GM12892 (cell line): ENCODE results near the gene CCDC27.

ENCODE experiments used
- DNase-seq: peaks from one replicate; pipeline ENCODE4 v3.0.0; 2011; ENCODE audit not compliant: insufficient read length
- FAIRE-seq: peaks from 2 replicates; lab custom pipeline; 2011; peaks lifted over from hg19 to GRCh38; lab: Jason Lieb, UNC
- POLR2A ChIP-seq: IDR thresholded peaks from 2 replicates; pipeline ENCODE4 v1.6.1; 2011; ENCODE audit warnings: low read depth, low read length, control low read depth
- POLR2AphosphoS5 ChIP-seq: IDR thresholded peaks from 2 replicates; pipeline ENCODE4 v1.6.1; 2011; ENCODE audit warnings: low read depth, low read length, control low read depth
- TAF1 ChIP-seq: IDR thresholded peaks from 2 replicates; pipeline ENCODE4 v1.6.1; 2011; ENCODE audit warnings: low read depth, mild to moderate bottlenecking, control low read depth, low read length, borderline replicate concordance

Gene CCDC27

DNA sequence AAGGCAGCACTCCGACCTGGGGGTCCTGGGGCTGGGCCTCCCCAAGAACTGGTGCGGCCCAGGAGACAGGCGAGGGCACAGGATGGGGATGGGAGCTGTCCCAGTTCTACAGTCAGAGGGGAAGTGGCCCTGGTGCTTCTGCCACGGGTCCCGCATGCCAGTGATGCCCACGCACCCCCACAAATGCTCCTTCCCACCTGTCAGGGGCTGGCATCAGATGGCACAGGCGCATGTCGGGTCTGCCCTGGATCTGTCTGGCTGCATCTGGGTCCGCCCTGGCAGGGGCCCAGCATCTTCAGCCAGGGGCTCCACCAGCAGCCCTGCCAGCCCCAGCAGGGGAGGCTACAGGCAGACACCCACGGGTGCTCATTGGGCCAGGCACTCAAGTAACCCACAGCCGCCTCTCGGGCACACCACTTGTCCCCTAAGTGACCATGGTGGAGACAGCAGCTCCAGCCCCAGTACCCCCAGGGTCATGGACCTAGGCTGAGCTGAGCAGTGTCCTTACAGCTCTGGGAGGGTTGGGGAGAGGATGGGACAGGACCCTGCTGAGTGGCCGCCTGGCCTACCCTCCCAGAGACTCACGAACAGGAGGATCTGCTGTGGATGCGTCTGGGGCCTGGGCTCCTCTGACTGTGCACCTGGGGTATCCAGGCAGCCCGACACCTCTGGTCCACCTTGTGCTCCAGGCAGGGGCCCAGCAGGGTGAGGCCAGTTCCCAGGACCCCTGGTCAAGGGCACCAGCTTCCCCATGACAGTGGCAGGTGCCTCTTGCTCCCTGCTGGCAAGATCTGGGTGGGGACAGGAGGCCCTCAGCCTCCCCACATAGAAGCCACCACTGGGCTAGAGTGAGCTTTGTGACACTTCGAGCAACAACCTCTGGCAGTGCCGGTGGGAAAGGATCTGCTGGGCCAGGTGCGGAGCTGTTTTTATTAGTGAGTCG, 25.7 kb downstream of the CCDC27 start:
- TF ChIP-seq POLR2AphosphoS5 (no peak), POLR2A (0 out of 2 replicates have a peak, but pooled peaks have one; percentile 20), TAF1 (no peak)
- FAIRE-seq (no peak), DNase-seq (no peak)

DNA sequence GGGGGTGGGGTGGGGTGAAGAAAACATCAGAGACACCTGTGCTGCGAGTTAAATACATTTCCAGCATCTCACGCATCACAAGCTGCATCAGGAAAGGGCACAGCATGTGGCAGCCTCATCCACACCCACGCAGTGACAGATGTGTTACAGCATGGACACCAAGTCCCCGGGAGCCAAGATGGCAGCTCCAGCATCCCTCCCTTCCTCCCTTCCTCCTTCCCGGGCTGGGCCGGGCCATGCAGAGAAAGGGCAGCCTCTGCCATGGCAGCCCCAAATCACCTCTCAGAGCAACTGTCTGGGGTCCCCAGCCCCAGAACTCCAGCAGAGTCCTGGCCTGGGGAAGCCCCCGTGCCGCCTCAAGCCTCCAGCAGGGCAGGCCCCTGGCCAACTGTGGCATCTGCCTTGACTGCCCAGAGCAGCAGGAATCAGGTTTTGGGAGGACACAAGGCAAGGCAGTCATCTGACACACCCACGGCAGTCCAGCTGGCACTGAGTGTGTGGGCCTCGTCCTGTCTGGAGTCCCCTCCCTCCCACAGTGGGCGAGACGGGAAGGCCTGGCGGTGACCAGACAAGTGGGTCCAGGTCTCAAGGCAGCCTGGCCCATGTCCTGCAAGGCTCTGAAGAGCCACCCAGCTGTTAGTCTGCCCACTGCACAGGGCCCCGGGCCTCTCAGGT, 26.5 kb downstream of the CCDC27 start:
- DNase-seq (no peak), FAIRE-seq (no peak)
- TF ChIP-seq TAF1, result no peak
- TF ChIP-seq POLR2A, result no peak
- no peak for TF ChIP-seq POLR2AphosphoS5

DNA sequence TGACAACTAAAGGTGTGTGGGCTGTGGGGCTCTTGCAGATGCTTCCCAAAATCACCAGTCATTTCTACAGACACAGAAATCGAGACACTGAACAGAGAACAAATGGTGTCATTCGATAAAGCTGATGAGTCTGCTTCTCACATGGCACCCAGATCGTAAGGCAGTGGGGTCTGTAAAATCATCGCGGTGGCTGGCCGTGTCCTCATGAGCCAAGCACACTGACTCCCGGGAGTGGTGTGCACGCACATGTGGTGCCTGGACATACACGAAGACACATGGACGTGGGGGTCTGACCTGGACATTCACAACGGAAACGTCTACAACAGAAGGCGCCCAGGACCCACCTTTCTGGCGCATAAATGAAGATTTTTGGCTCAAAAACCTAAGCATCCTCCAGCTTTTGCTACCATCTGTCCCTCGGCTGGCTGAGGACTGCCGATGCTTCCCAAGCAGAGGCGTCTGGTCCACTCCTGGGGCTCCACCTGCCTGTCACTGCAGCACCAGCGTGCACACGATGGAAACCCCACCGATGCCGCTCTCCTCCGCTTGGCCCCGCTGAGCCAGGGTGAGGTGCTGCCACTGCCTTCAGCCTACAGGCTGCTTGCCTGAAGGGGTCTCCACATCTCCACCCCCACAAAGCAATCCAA, 27.1 kb downstream of the CCDC27 start:
- FAIRE-seq (no peak), DNase-seq (no peak)
- no peak for TF ChIP-seq TAF1
- TF ChIP-seq POLR2AphosphoS5, result no peak
- TF ChIP-seq POLR2A, result no peak

DNA sequence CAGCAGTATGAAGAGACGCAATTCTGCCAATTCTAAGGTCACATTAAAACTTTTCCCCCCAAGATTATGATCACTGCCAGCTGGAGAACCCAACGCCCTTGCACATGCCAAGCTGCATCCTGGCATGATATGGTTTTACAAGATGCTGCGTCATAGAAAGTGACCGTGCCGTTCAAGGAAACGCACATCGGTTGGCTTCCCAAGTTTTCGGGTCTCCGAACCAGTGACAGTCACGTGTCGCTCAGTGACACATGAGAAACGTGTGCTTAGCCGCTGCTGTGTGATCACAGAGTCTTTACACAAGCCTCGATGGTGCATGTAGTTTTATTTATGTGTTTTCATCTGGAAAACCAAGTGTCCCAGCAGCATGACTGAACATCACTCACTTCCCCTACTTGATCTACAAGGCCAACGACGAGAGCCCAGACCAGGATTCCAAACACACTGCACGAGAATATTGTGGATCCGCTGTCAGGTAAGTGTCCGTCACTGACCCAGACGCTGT, 27.7 kb downstream of the CCDC27 start:
- no peak for DNase-seq
- FAIRE-seq, result no peak
- no peak for TF ChIP-seq POLR2AphosphoS5
- no peak for TF ChIP-seq POLR2A
- TF ChIP-seq TAF1, result no peak

DNA sequence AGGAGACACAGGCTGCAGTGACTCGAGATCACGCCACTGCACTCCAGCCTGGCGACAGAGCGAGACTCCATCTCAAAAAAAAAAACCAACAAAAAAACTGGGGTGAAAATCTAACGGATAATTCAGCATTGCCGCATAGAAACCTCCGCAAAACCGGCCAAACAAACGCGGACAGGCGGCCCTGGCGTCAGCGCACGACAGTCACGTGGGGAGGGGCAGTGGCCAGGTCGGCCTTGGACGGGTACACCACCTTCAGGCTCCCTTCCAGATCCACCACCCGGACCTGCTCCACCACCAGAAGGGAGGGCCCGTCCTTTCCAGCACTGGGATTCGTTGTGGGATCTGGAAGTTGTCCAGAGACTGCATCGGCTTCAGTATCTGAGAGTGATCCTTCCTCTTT, 28.7 kb downstream of the CCDC27 start:
- TF ChIP-seq POLR2A, result no peak
- no peak for TF ChIP-seq POLR2AphosphoS5
- TF ChIP-seq TAF1, result no peak
- DNase-seq (no peak), FAIRE-seq (no peak)

DNA sequence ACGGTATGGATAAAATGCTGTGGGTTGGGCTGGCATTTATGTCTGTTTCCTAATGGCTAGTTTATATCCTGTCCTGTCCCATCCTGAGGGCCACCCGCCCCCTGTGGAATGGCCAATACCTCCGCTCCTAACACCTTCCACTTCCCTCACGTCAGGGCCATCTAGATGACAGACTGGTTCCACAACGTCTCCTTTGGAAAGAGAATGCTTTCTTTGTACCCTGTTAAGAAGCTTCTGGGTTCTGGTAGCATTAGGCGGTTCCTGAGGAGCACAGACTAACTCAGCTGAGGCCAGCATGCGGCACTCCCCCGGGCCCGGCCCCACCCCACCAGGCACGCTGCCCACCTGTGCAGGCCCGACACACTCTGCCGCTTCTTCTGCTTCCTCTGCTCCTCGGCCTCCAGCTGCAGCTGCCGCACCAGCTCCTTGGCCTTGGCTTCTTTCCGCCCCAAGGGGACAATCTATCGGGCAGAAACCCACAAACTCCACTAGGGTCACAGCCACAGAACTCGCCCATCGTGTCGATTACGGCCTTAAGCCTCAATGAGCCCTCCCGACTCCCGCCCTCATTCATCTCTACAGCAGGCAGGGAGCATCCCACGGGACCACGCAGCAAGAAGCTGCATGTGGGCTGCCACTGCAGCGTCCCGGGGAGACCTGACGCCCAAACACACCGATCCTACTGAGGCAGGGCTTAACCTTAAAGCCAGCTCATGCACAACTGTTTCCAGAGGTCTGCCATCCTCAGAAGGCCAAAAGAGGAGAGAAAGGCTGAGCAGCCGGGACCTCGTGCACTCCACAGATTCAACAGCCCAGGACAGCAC, 31.6 kb downstream of the CCDC27 start:
- TF ChIP-seq POLR2AphosphoS5 (no peak), POLR2A (no peak), TAF1 (no peak)
- DNase-seq, result no peak
- no peak for FAIRE-seq

DNA sequence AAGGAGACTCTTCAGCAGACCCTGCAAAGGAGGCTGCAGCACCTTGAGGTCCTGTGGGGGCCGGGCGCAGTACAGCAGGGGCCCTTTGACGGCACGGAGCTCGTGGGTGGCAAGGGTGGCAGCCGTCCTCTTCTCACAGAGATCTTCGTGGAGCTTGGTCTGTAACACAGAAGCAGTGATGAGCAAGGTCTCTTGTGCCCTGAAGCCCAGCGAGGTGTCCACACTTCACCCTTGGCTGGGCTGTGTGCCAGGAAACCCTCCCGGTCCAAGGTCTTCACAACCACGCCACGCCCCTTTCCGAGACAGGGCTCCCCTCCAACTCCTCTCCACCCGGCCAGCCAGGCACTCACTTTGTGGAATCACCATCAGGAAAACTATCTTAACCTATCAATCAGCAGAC, 32.8 kb downstream of the CCDC27 start:
- DNase-seq (no peak), FAIRE-seq (no peak)
- TF ChIP-seq POLR2AphosphoS5 (no peak), POLR2A (0 out of 2 replicates have a peak, but pooled peaks have one; percentile 22), TAF1 (no peak)

DNA sequence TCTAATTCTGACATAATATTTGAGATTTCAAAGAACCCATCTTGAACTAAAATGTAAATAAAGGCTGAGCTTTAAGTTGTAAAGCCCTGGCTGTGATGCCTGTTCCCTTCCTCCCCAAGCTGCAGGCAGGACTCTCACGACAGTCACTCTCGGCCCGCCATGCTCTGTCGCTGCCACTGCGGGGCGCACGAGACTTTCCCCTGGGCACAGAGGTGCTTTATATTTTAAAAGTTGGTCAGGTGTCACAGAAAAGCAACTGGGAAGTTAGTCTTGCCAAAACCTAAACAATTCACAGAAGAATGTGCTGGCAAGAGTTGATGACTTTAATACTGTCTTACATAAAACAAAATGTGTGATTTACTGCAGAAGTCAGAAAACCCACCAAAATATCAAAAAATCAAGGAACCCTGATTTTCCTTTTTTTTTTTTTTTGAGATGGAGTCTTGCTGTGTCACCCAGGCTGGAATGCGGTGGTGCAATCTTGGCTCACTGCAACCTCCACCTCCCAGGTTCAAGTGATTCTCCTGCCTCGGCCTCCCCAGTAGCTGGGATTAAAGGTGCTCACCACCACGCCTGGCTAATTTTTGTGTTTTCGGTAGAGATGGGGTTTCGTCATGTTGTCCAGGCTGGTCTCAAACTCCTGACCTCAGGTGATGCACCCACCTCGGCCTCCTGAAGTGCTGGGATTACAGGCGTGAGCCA, 33.4 kb downstream of the CCDC27 start:
- FAIRE-seq (no peak), DNase-seq (no peak)
- TF ChIP-seq POLR2AphosphoS5, result no peak
- no peak for TF ChIP-seq POLR2A
- TF ChIP-seq TAF1, result no peak

DNA sequence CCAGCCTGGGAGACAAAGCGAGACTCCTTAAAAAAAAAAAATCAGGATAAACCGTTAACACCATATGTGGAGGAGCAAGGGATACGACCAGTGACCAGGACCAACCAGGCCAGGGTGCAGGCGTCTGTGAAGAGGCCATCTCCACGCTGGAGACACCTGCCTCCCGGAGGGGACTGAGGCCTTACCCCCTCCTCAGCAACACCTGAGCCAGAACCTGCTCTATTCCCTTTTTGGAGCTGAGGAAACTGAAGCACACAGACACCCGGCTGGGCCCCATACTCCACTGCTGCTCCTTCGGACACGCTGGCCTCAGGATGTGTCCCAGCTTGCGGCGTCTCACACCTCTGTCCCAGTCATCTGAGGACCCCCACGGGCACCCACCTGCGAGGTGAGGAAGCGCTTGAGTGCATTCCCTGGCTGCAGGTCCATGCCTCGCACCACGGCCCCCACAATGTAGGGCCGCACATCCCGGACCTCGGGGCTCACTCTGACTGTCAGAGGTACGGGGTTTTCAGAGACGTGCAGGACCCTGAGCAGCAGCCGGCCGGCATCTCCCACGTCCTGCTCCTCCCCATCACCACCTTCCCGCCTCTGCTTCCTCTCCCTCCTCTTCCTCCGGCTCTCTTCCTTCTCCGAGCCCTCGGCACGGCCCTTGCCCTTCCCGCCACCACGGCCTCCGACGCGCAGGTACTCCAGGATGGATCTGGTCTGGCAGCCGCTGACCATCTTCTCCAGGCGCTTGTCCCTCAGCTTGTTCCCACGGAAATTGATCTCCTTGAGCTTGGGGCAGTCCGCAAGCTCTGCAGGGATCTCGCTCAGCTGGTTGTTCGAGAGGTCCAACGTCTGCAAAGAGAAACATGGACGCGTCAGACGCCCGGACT, 34.5 kb downstream of the CCDC27 start:
- DNase-seq, result no peak
- no peak for FAIRE-seq
- no peak for TF ChIP-seq POLR2AphosphoS5
- no peak for TF ChIP-seq TAF1
- no peak for TF ChIP-seq POLR2A

DNA sequence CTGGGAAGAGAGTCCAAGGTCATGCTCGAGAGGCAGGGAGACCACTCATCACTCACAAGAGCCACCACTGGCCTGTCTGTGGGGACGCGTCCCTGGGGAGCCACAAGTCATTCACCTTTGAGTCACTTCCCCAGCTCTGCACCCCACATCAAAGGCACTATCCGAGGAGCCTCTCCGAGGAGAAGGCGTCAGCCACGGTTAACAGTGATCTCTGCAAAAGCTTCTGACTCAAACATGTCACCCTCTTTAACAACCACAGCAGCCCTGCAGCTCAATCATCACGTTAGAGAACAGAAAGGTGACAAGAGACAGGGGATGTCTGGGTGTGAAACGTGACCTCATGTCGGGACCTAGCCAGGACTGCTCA, 35.1 kb downstream of the CCDC27 start:
- FAIRE-seq (no peak), DNase-seq (no peak)
- TF ChIP-seq POLR2AphosphoS5 (no peak), POLR2A (no peak), TAF1 (no peak)
